GM03348 (cell line): ENCODE measurements around the gene SMYD2.

ENCODE experiments used
- DNase-seq: peaks from one replicate; pipeline ENCODE4 v3.0.0; 2012; ENCODE audit warnings: low spot score

Gene SMYD2

DNA sequence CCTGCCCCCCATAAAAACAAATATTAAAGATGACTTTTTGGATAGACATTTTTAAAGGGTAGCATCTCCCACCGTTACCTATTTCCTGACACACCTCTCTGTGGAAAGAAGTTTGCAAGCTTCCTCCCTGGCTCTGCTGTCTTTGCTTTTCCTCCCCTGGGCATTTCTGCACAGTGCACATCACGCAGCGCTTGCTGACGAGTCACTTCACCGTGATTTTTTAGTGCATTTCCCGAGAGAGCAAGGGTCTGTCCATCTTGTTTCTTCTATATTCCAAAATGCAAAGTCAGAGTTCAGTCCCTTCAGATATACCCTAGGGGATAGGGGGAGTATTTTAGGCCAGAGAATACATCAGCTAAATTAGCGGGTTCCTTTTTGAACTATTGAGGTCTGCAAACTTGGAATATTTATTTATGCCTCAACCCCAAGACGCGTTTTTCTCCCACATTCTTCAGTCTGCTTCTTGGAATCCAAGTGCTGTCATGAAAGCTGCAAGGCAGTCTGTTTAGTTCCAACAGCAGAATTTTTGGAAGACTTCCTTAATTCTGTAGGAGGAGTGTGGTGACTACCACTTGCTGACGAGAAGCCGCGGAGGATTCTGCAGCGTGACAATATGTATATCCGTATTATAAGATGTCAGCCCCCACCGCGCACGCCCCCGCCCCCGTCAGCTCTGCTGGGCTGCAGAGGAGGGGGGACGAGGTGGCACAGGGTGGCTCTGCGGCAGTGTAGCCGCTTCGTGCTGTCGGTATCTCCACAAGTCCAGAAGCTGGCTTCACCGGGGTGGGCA is 22.4 kb downstream of the SMYD2 start:
- DNase-seq: peak; percentile 34

DNA sequence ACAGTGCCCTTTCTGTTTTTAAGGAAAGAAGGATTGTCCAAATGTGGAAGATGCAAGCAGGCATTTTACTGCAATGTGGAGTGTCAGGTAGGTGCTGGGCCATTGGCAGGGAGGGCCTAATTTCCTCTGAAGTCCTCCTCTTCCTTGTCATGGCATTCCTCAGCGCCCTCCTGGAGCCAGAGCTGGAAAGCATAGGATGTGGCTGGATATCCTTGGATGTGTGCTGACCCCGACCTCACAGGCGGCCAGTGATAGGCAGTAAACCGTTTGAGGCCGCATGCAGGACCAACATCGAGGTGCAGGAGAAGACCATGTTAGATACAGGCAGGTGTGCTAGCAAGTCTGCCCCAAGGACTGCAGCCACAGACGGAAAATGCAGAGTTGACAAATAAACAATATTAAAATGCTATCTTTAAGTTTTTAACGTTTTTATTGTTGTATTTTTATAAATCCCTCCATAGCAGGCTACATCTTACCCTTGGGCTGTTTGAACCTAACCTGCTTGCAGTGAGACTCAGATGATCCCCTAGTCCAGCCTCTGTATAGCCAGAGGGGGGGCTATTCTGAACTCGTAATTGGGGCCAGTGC is 24.3 kb downstream of the SMYD2 start:
- no peak for DNase-seq

DNA sequence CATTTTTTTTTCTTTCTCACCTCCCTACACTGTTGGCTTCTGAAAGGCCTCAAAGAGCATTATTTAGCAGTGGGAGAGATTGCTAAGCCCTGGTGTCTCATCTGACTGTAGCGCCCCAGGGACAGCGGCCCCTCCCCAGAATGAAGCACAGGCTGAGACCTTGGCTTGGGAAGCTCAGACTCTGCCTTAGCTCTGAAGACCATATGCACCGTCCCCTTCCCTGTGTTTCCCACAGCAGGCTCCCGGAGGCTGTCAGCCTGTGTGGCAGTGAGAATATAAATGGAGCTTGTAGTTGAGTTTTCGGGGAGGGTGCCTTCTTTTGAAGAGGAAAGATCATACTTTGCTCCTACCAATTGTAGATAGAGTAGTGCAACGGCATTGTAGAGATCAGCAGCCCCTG is 25.3 kb downstream of the SMYD2 start:
- DNase-seq: no peak

DNA sequence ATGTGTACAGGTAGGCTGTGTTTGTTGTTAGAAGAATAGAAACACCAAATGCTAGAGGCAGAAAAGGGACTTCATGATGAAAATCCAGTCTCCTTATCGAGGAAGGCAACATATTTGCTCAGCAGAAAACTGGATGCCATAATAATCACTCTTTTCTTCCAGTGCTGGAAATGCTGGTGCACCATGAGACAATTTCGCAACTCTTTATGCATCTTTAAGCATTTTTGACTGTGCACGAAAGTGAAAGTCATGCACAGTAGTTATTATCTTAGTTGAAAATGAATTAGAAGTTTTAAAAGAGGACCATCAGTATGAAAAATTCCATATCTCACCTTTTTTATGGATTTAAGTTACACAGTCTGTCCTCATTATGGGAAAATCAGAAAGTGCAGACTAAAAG is 29.1 kb downstream of the SMYD2 start:
- no peak for DNase-seq

DNA sequence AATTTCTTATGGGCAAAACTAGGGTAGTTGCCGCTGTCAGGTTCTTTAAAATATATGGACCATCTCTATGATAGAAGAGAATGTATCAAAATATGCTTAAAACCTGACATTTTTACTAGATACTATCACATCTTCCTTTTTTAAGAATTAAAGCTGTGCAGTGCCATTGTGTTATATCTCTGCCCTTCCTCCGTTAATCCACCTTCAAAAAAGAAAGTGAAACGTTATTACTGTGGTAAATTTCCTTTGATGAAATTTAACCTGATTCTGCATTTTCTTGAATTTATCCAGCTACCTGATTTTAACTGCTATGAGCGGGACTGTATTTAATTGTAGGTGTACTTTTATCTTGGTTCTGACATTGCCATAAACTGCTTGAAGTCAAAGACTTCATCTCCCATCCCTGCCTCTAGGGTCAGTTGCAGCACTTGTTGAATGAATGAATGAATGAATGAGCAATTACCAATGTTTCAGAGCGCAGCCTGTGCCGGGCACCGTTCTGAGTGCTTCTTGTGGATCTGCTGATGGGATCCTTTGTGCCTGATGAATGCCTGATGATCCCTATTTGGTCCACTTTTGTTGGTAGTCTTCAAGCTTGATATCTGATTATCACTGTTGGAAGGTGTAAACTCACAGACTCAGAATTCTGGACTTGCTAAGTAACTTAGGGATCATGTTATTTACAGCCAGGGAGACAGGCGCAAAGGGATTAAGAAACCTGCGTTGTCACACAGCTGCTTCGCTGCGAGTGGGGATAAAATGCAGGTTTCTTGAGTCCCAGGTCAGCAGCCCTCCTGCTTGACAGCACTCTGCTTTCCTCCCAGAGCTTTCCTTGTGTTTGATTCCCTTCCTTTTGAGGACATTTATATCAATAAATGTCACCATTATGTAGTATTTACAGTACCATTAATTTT is 30.1 kb downstream of the SMYD2 start:
- no peak for DNase-seq

DNA sequence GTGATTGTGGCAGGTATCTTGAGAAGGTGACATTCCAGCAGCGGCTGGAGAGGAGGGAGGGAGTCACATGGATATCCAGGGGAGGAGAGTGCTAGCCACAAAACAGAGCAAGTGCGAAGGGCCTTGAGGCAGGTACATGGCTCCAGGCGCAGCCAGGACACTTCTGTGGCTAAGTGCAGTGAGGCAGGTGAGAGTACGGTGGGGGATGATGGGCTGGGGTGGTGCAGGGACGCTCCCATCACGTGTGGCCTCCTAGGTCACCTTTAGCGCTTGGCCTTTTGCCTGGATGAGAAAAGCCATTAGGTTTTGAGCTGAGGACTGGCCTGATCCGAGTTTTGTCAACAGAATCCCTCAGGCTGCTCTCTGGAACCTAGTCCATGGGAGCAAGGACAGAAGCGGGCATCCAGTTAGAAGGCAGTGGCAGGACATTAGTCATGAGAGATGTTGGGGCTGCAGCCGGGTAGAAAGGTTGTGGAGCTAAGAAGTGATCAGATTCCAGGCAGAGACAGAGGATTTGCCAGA is 31.6 kb downstream of the SMYD2 start:
- no peak for DNase-seq

DNA sequence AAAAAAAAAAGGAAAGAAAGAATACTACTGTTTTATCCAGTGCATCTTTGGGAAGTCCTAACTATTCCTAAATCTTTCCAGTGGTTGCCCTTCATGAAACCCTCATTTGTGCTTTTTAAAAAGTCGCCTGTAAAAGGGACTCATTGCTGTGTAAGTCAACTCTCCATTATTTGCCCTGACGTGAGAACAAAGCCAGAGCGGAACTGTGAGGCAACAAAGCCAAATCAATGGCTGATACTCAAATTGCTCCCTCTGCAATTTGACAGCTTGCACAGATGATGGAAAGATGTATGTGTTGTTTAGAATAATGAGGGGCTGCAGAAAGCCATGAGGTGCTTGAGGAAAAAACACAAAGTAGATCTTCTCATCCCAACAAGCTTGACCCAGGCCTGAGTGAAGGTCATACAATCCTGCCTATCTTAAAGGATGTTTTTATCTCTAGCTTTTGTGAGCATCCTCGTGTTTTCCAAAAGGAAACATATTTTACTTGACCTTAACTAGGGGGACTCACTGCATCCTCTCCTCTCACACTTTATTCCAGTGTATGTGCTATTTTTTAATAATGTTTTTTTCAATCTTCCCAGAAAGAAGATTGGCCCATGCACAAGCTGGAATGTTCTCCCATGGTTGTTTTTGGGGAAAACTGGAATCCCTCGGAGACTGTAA is 33.4 kb downstream of the SMYD2 start:
- no peak for DNase-seq

DNA sequence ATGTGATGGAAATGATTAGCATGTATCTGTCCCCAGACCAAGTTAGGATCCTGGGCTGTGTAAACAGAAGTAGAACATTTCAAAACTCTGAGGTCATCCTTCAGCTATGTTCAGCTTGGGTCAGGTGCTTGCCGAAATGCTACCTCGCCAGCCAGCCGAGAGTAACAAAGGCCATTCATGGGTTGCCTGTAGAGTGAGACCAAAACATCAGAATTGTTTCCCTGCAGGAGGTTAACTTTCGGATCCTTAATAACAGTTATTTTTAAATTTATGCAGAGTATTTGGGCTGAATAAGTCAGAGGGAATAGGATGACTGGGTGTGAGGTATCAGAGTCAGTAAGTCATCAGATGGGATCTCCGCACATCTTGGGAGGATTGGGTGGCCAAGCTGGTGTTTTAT is 35.6 kb downstream of the SMYD2 start:
- peak; percentile 32 for DNase-seq

DNA sequence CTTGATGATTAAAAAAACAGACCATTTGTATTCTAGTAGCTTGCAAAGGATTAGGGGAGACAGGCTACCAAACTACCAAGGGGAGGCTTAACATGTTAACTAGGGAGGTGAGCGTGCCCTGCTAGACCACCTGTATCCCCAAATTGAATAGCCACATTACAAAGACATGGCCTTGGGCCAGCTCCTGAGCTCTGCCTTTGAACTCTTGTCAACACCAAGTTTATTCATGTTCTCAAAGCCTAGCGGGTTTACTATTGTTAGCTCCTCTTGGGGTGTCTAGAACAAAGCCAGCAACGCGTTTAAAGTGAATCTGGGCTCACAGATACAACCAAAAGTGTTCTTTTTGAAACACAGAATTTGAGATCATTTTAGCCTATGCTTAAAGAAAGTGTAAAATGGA is 36.3 kb downstream of the SMYD2 start:
- DNase-seq: no peak

DNA sequence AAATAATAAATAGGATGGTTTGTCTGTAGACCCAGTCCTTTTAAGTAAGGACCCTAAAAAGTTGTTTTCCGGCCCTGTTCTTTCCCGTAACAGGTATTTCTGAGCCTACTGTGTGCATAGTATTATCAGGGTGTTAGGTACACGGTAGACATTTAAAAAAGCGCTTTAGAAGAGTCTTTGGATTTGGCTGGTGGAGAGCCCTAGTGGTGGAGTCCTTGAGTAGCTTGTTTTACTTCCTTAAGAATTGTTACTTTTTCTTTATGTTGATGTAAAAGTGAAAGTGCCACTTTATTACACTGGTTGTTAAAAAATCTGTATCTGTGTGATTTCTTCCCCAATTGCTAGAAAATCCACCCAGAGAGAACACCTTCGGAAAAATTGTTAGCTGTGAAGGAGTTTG is 36.8 kb downstream of the SMYD2 start:
- DNase-seq: no peak

DNA sequence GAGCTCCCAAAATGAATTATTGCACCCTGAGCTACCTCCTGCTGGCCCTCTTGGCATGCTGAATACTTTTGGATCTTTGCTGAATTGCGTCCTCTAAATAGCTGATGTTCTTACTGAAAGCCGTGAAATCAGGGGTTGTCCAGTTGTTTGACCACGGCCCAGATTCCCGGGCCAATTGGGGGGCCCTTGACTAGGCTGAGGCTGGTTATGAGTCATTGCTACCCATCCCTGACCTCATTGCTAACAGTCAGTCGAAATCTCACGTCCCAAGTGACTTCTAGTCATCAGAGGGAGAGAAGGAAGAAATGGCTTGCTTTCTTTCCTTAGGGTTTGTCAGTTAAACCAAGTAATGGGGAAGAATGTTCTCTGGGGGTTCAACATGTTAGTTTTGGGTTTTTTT is 37.4 kb downstream of the SMYD2 start:
- no peak for DNase-seq

DNA sequence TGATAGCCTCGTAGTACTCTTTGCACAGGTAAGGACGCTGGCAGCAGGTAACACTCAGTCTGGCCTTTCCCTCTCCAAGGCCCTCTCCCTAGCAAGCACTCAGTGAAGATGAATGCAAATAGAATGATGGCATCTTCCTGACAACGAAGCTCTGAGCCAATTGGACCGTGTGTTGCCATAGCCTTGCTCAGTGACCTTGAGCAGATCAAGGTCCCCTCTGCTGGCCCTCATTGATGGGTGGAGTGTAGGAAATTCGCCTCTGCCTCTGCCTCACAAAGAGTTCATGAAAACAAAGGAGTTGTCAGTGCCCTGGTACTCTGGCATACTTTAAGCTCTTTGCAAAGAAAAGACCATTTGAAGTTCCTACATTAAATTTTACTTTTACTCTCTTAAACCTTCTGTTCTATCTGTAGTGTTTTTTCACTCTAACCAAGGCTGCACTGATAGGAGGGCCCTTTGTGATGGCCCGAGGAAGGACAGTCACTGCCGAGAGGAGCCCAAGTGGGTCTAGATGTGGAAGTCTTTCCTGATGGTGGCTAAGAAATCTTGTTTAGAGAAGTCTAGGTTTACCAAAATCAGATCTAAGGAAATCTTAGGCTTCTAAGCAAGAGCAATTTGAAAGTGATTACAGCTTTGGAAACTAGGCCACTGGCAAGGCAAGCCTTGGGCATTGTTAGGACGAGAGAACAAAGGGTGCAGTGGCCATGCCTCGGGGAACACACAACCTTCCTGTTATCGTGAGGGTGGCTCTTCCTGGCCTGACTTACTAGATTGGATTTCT is 38.2 kb downstream of the SMYD2 start:
- no peak for DNase-seq

DNA sequence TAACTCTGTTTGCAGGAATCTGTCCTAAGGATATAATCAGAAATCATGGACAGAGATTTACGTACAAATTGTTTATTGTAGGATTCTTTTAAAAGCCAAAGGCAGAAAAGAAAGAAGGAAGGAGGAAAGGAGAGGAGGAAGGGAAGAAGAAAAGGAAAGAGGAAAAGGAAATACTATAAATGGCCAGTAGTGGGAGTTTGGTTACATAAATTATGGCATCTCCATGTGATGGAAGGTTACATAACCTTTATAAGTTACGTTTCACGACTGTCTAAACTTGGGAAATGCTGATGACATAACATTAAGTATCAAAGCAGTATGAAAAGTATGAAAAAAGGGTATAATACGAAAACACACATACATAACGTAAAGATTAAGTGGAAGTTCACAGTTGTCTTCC is 39.0 kb downstream of the SMYD2 start:
- no peak for DNase-seq

DNA sequence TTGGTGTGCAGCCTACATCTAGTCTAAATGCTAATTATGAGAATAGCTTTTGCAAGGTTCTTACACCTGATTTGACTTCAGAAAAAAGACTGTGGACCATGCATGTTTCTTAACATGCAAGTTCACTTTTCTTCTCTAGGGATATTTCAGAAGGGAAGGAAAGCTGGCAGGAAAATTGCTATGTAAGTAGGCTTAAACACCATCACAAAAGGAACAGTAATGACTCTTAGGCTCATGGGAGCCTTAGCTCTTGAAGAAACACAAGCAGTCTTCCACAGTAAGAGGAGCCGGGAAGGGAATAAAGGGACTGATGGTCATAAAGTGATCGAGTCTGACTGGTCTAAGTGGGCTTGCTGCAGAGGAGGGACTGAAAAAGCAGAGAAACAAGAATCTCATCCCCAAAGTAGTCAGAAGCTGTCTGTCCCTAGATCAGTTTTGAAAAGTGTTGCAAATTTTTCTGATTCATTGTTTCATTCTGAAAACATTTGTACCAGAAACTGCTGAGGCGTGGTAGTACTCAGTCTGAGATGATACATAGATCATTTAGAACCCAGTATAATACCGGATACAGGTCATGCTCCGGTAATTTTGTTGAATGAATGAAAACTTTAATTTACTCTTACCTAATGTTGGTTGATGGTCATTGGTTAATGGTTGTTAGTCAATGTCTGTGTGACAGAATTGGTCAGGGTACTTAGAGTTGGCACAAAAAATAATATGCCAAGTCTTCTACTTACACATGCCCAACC is 40.9 kb downstream of the SMYD2 start:
- no peak for DNase-seq

DNA sequence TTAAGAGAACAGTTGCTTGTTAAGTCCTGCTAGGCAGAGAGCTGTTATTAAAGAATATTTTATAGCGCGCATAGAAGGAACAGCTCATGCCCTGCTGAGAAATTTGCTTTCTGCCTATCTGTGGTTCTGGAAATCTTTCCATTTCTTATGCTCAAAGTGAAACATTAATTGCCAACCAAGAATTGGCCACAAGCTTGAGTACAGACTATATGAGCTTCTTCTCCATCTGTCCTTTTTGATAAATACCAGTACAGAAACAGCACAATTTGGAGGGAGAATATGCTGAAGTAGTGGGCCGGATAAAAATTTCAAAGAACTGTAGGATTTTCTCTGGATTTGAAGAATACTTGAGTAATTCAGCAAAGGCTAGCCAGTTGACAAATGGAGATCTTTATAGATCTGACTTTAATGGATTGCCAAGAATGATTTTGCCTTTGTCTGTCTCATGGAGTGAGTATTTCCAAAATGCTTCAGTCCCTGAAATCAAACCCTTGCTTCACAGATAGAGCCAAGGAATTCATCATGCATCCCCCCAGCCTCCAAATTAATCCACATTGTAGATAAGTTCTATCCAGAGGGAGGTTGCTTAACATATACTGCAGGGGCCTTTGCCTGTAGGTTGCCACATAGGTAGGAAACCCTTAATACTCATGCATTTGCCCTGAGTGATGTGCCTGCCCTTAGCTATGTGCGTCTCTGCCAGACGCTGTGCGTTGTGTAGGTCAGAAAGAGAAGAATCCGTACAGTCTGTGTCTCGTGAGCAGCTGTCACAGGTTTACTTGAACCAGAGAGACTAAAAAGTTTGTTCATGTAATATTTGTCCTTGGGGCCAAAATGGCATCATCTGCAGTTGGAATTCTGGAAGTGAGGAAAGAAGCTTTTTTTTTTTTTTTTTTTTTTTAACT is 44.2 kb downstream of the SMYD2 start:
- no peak for DNase-seq

DNA sequence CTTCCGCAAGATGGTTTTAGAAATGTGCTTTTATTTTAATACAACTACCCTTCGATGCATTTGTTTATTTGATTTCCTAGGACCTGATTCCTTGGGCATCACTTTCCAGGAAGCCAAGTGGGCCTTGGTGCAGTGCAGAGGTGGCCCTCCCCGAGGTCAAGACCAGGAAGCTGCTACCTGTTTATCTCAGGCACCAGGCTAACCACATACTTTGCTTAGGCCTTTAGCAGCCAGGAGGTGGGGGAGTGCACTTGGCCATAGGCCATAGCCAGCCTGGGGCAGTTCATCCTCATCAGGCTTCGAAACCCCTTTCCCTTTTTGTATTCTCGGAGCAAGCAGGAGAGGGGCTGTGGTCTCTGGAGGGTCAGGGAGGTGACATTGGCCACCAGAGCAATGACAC is 45.4 kb downstream of the SMYD2 start:
- no peak for DNase-seq

DNA sequence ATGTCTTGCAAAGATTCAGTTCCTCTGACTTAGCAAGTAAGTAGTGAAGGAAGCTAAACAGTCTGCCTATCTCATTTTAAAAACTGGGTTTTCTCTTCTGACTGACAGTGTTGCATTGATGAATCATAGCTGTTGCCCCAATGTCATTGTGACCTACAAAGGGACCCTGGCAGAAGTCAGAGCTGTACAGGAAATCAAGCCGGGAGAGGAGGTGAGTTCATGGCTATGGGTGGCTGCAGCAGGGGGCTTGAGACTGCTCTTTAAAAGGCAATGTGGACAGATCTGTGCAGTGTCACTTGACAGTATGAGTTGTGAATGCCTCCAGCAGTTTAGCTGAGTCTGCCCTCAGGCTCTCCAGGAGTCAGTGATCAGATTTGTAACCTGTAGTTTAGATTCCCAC is 46.6 kb downstream of the SMYD2 start:
- no peak for DNase-seq

DNA sequence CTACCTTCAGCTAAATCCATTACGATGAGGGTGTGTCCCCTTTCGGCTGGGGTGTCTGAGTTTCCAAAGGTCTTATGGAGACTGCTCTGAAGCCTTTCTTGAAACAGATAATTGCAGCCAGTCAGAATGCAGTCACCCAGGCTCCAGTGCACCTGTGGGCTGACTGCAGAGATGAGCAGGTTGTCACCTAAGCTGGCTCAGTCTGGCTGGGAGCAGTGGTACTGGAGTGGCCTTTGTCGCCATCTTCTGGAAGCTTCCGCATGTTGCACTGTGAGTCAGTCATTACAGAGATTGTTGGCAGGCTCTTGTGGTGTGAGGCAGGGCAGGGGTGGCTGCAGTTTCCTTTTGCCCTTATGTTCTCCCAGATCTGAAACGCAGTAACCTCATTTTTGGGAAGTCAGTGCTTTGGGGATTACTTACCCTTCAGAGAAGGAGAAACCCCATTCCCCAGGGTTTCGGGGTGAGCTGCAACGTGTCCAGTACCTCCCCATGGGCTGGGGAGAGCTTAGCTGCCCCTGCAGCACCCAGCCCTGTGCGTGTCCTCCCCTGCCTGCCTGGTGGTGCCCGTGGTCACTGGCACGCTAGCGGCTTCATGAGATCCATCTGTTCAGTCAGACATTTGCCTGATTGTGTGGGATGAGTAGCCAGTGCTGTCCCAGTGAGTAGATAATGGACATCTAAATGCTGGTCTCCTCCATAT is 48.0 kb downstream of the SMYD2 start:
- DNase-seq: peak; percentile 92
